Measurements from ENCODE around the gene ERC2.

Gene ERC2

GRCh38 chr3:55795746-55796145, 672.5 kb downstream of the ERC2 start:
- no peaks in the 10 kb centered on the region for H3K36me3 ChIP-seq (ENCODE audit: control insufficient read depth in 2 of 2, insufficient read depth in 2 of 2, low read length in 2 of 2)
- H3K4me1 ChIP-seq (ENCODE audit: control insufficient read depth in 2 of 2, insufficient read depth in 2 of 2, low read length in 2 of 2) = no peaks in the 10 kb centered on the region
- H3K4me3 ChIP-seq (ENCODE audit: low read length in 2 of 2) = no peak overlapping the region
- no peaks in the 10 kb centered on the region for H3K9me3 ChIP-seq (ENCODE audit: control insufficient read depth in 2 of 2, low read length in 2 of 2)
- no peak overlapping the region for H3K9ac ChIP-seq (ENCODE audit: low read depth in 1 of 2, low read length in 2 of 2)
- H3K27ac ChIP-seq (ENCODE audit: low read depth in 2 of 2, low read length in 2 of 2) = no peak overlapping the region
- H3K27me3 ChIP-seq (ENCODE audit: control insufficient read depth in 2 of 2, insufficient read depth in 2 of 2, low read length in 2 of 2) = no peaks in the 10 kb centered on the region

GRCh38 chr3:55795296-55795695, 673.0 kb downstream of the ERC2 start:
- Histone ChIP-seq H3K4me1 (ENCODE audit: control insufficient read depth in 2 of 2, insufficient read depth in 2 of 2, low read length in 2 of 2) (no peaks in the 10 kb centered on the region), H3K36me3 (ENCODE audit: control insufficient read depth in 2 of 2, insufficient read depth in 2 of 2, low read length in 2 of 2) (no peaks in the 10 kb centered on the region), H3K27me3 (ENCODE audit: control insufficient read depth in 2 of 2, insufficient read depth in 2 of 2, low read length in 2 of 2) (no peaks in the 10 kb centered on the region), H3K9ac (ENCODE audit: low read depth in 1 of 2, low read length in 2 of 2) (no peak overlapping the region), H3K4me3 (ENCODE audit: low read length in 2 of 2) (no peak overlapping the region), H3K9me3 (ENCODE audit: control insufficient read depth in 2 of 2, low read length in 2 of 2) (no peaks in the 10 kb centered on the region), H3K27ac (ENCODE audit: low read depth in 2 of 2, low read length in 2 of 2) (no peak overlapping the region)

- no peaks in the 10 kb centered on the region for H3K27me3 ChIP-seq (ENCODE audit: control insufficient read depth in 2 of 2, insufficient read depth in 2 of 2, low read length in 2 of 2)
- H3K36me3 ChIP-seq (ENCODE audit: control insufficient read depth in 2 of 2, insufficient read depth in 2 of 2, low read length in 2 of 2) = no peaks in the 10 kb centered on the region
- H3K4me1 ChIP-seq (ENCODE audit: control insufficient read depth in 2 of 2, insufficient read depth in 2 of 2, low read length in 2 of 2) = no peaks in the 10 kb centered on the region
- H3K9ac ChIP-seq (ENCODE audit: low read depth in 1 of 2, low read length in 2 of 2) = no peak overlapping the region
- no peaks in the 10 kb centered on the region for H3K9me3 ChIP-seq (ENCODE audit: control insufficient read depth in 2 of 2, low read length in 2 of 2)
- no peak overlapping the region for H3K4me3 ChIP-seq (ENCODE audit: low read length in 2 of 2)
- H3K27ac ChIP-seq (ENCODE audit: low read depth in 2 of 2, low read length in 2 of 2) = no peak overlapping the region
Measured at GRCh38 chr3:55792742-55793141, 675.5 kb downstream of the ERC2 start.

- Histone ChIP-seq H3K9ac (ENCODE audit: low read depth in 1 of 2, low read length in 2 of 2) (no peak overlapping the region), H3K27ac (ENCODE audit: low read depth in 2 of 2, low read length in 2 of 2) (no peak overlapping the region), H3K9me3 (ENCODE audit: control insufficient read depth in 2 of 2, low read length in 2 of 2) (no peaks in the 10 kb centered on the region), H3K36me3 (ENCODE audit: control insufficient read depth in 2 of 2, insufficient read depth in 2 of 2, low read length in 2 of 2) (no peaks in the 10 kb centered on the region), H3K27me3 (ENCODE audit: control insufficient read depth in 2 of 2, insufficient read depth in 2 of 2, low read length in 2 of 2) (no peaks in the 10 kb centered on the region), H3K4me3 (ENCODE audit: low read length in 2 of 2) (no peak overlapping the region), H3K4me1 (ENCODE audit: control insufficient read depth in 2 of 2, insufficient read depth in 2 of 2, low read length in 2 of 2) (no peaks in the 10 kb centered on the region)
Measured at GRCh38 chr3:55792009-55792408, 676.3 kb downstream of the ERC2 start.

GRCh38 chr3:55790596-55791350, 677.5 kb downstream of the ERC2 start:
- Histone ChIP-seq H3K27me3 (ENCODE audit: control insufficient read depth in 2 of 2, insufficient read depth in 2 of 2, low read length in 2 of 2) (no peaks in the 10 kb centered on the region), H3K4me1 (ENCODE audit: control insufficient read depth in 2 of 2, insufficient read depth in 2 of 2, low read length in 2 of 2) (no peaks in the 10 kb centered on the region), H3K9ac (ENCODE audit: low read depth in 1 of 2, low read length in 2 of 2) (no peak overlapping the region), H3K27ac (ENCODE audit: low read depth in 2 of 2, low read length in 2 of 2) (no peak overlapping the region), H3K9me3 (ENCODE audit: control insufficient read depth in 2 of 2, low read length in 2 of 2) (no peaks in the 10 kb centered on the region), H3K36me3 (ENCODE audit: control insufficient read depth in 2 of 2, insufficient read depth in 2 of 2, low read length in 2 of 2) (no peaks in the 10 kb centered on the region), H3K4me3 (ENCODE audit: low read length in 2 of 2) (no peak overlapping the region)

- Histone ChIP-seq H3K9ac (ENCODE audit: low read depth in 1 of 2, low read length in 2 of 2) (no peak overlapping the region), H3K4me1 (ENCODE audit: control insufficient read depth in 2 of 2, insufficient read depth in 2 of 2, low read length in 2 of 2) (no peaks in the 10 kb centered on the region)
Measured at GRCh38 chr3:55789516-55789915, 678.8 kb downstream of the ERC2 start.

DNA sequence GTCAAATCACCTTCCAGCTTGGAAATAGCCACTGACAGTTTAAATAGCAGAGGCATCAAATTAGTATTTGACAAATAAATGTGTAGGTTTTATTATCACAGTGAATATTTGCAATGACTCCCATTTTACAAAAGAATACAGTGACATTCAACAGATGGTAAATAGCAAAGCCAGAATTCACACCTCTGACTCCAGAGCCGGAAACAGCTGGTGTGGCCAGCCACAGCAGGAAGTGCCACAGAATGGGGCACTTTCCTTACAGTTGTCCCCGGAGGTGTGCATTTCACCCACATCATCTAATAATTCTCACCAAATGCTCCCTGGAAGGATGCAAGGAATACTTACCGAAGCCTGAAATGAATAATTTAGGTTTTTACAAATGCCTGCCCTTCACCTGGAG, 685.5 kb downstream of the ERC2 start:
- Histone ChIP-seq H3K4me1 (ENCODE audit: control insufficient read depth in 2 of 2, insufficient read depth in 2 of 2, low read length in 2 of 2) (peaks cover 0 to 8% of the 10 kb centered on the region in 2 donors), H3K4me3 (ENCODE audit: low read length in 2 of 2) (no peak overlapping the region), H3K36me3 (ENCODE audit: control insufficient read depth in 2 of 2, insufficient read depth in 2 of 2, low read length in 2 of 2) (no peaks in the 10 kb centered on the region), H3K27me3 (ENCODE audit: control insufficient read depth in 2 of 2, insufficient read depth in 2 of 2, low read length in 2 of 2) (peaks cover 0 to 3% of the 10 kb centered on the region in 2 donors), H3K9ac (ENCODE audit: low read depth in 1 of 2, low read length in 2 of 2) (no peak overlapping the region), H3K9me3 (ENCODE audit: control insufficient read depth in 2 of 2, low read length in 2 of 2) (no peaks in the 10 kb centered on the region), H3K27ac (ENCODE audit: low read depth in 2 of 2, low read length in 2 of 2) (peak overlapping the region in 1 of 2 donors; percentile 21)

More at GRCh38 chr3:55789516-55789915, 678.8 kb downstream of the ERC2 start:
- Histone ChIP-seq H3K4me3 (ENCODE audit: low read length in 2 of 2) (no peak overlapping the region), H3K27me3 (ENCODE audit: control insufficient read depth in 2 of 2, insufficient read depth in 2 of 2, low read length in 2 of 2) (no peaks in the 10 kb centered on the region), H3K9me3 (ENCODE audit: control insufficient read depth in 2 of 2, low read length in 2 of 2) (no peaks in the 10 kb centered on the region), H3K27ac (ENCODE audit: low read depth in 2 of 2, low read length in 2 of 2) (no peak overlapping the region), H3K36me3 (ENCODE audit: control insufficient read depth in 2 of 2, insufficient read depth in 2 of 2, low read length in 2 of 2) (no peaks in the 10 kb centered on the region)

GRCh38 chr3:55782351-55782750, 685.9 kb downstream of the ERC2 start:
- no peak overlapping the region for H3K9ac ChIP-seq (ENCODE audit: low read depth in 1 of 2, low read length in 2 of 2)
- no peaks in the 10 kb centered on the region for H3K36me3 ChIP-seq (ENCODE audit: control insufficient read depth in 2 of 2, insufficient read depth in 2 of 2, low read length in 2 of 2)
- peaks cover 0 to 8% of the 10 kb centered on the region in 2 donors for H3K4me1 ChIP-seq (ENCODE audit: control insufficient read depth in 2 of 2, insufficient read depth in 2 of 2, low read length in 2 of 2)
- H3K9me3 ChIP-seq (ENCODE audit: control insufficient read depth in 2 of 2, low read length in 2 of 2) = no peaks in the 10 kb centered on the region
- peaks cover 0 to 3% of the 10 kb centered on the region in 2 donors for H3K27me3 ChIP-seq (ENCODE audit: control insufficient read depth in 2 of 2, insufficient read depth in 2 of 2, low read length in 2 of 2)
- peak overlapping the region in 1 of 2 donors; percentile 21 for H3K27ac ChIP-seq (ENCODE audit: low read depth in 2 of 2, low read length in 2 of 2)
- no peak overlapping the region for H3K4me3 ChIP-seq (ENCODE audit: low read length in 2 of 2)

DNA sequence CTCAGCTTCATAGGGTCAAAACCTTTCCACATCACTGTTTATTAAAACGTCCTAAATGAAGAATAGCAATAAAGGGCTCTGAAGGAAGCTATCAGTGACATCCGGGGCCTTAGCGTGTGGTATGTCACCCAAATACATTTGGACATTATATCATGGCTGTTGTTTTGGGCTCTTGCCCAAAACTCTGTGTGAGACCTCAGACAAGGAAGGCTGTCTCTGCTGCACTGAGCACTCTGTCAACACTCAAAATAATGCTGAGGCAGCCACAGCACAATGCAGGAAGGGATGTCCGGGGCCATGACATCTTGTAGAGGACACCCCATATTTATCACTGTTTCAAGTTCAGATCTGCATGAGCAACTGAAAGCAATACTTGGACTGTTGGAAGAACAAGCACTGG, 687.4 kb downstream of the ERC2 start:
- H3K4me3 ChIP-seq (ENCODE audit: low read length in 2 of 2) = no peak overlapping the region
- H3K27me3 ChIP-seq (ENCODE audit: control insufficient read depth in 2 of 2, insufficient read depth in 2 of 2, low read length in 2 of 2) = peaks cover 0 to 3% of the 10 kb centered on the region in 2 donors
- no peaks in the 10 kb centered on the region for H3K9me3 ChIP-seq (ENCODE audit: control insufficient read depth in 2 of 2, low read length in 2 of 2)
- no peak overlapping the region for H3K9ac ChIP-seq (ENCODE audit: low read depth in 1 of 2, low read length in 2 of 2)
- no peak overlapping the region for H3K27ac ChIP-seq (ENCODE audit: low read depth in 2 of 2, low read length in 2 of 2)
- H3K4me1 ChIP-seq (ENCODE audit: control insufficient read depth in 2 of 2, insufficient read depth in 2 of 2, low read length in 2 of 2) = peaks cover 0 to 8% of the 10 kb centered on the region in 2 donors
- H3K36me3 ChIP-seq (ENCODE audit: control insufficient read depth in 2 of 2, insufficient read depth in 2 of 2, low read length in 2 of 2) = no peaks in the 10 kb centered on the region

GRCh38 chr3:55779543-55779942, 688.7 kb downstream of the ERC2 start:
- no peak overlapping the region for H3K4me3 ChIP-seq (ENCODE audit: low read length in 2 of 2)
- H3K27me3 ChIP-seq (ENCODE audit: control insufficient read depth in 2 of 2, insufficient read depth in 2 of 2, low read length in 2 of 2) = peaks cover 0 to 3% of the 10 kb centered on the region in 2 donors
- peaks cover 0 to 8% of the 10 kb centered on the region in 2 donors for H3K4me1 ChIP-seq (ENCODE audit: control insufficient read depth in 2 of 2, insufficient read depth in 2 of 2, low read length in 2 of 2)
- no peaks in the 10 kb centered on the region for H3K36me3 ChIP-seq (ENCODE audit: control insufficient read depth in 2 of 2, insufficient read depth in 2 of 2, low read length in 2 of 2)
- no peak overlapping the region for H3K9ac ChIP-seq (ENCODE audit: low read depth in 1 of 2, low read length in 2 of 2)
- no peak overlapping the region for H3K27ac ChIP-seq (ENCODE audit: low read depth in 2 of 2, low read length in 2 of 2)
- H3K9me3 ChIP-seq (ENCODE audit: control insufficient read depth in 2 of 2, low read length in 2 of 2) = no peaks in the 10 kb centered on the region
